Stomach (tissue), 4 donors: Measurements from ENCODE around the gene RPS25.

Source experiments
- EP300 ChIP-seq: sonication (generic); formaldehyde crosslinking; IDR thresholded peaks from one replicate; pipeline ENCODE4 v1.6.1; 2017; ENCODE audit warnings: antibody characterized with exemption
- POLR2A ChIP-seq, 4 donors: fragments of 450-650 bp; IDR thresholded peaks; one replicate each; pipeline ENCODE4 v1.6.1; 2016; ENCODE audit warnings: antibody characterized with exemption in 4 of 4, control low read depth in 2 of 4, mild to moderate bottlenecking in 1 of 4, moderate library complexity in 1 of 4

DNA sequence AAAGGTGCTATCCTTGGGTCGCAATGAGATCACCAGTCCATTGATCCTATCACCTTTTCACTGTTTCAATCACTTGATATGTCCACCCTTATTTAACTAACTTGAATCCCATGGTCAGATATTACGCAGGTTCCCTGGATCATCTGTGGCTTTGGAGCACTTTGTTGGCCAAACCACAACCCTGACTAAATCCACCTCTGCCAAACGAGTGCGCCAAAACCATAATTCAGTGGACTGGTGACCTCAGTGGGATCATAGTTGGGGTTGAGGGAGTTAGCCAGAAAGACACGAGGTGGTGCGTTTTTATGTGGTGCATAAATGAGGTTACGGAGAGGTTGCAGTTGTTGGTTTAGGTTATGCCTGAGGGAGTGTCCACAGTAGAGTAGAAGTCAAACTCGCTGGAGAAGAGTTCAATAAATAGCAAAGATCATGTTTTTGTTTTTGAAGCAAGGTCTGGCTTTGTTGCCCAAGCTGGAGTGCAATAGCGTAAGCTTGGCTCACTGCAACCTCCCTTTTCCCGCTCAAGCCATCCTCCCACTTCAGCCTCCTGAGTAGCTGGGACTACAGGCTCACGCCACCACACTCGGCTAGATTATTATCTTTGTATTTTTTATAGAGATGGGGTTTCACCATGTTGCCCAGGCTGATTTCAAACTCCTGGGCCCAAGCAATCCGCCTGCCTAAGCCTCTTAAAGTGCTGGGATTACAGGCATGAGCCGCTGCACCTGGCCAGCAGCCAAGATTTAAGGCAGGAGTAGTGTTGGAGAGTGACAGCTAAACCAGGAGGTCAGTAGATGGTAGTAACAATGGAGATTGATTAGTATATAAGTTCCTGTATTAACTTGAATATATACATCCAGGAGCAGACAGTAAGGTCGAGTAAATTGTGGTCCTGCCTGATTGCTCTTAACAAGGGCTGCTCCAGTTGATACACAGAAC is 42.1 kb downstream of the RPS25 start:
- TF ChIP-seq POLR2A (IDR thresholded peaks at IDR 0.05) (no peak), EP300 (no peak)
